Left colon (tissue), 2 donors: ENCODE measurements around the gene CYP17A1. TPM values are rescaled to one million over a fixed set of nuclear protein-coding genes. Genes with fewer than 3 reads are reported as not detected.

ENCODE experiments used
- ATAC-seq: fragments of 200-7000 bp; cut with Tn5 transposase; one replicate; pipeline ENCODE4 v1.9.1; 2020; ENCODE audit warnings: mild to moderate bottlenecking, moderate library complexity
- DNase-seq, 2 donors: peaks; one replicate each; pipeline ENCODE4 v3.0.0-alpha.2; 2020
- intact Hi-C, 2 donors: fragments of 100-400 bp; cut with DNase I in 1 of 2; cut with micrococcal nuclease in 1 of 2; formaldehyde crosslinking; loops; one replicate each; pipeline versions ENCODE4 v1.11.2 to v1.14.0; 2022; cut with DNase I, micrococcal nuclease
- total RNA-seq, 2 donors: library from RNA; stranded (reverse); fragmentation: NEBNext Ultra II Directional; extraction: Animal tissue kit (Norgen Biotek cat#: 25700); gene quantifications; one replicate each; pipeline ENCODE4 v1.2.1, GENCODE V29; 2021
- donor health status: DM: no; HTN: no; CAD: no.
- donor health status: DM: yes; HTN: yes; CAD: no.

The CYP17A1 gene
- total RNA-seq, 2 donors from 2014 or later, result not detected

GRCh38 chr10:102782673-102783551 lies 54.3 kb downstream of the CYP17A1 start:
- DNase-seq, result peak; percentile 26 to 64
- intact Hi-C loops, result no loop called here
- ATAC-seq, result peak; percentile 34

- intact Hi-C loops, result no loop called here
Observed at GRCh38 chr10:102781921-102782557, 55.2 kb downstream of the CYP17A1 start.

DNA sequence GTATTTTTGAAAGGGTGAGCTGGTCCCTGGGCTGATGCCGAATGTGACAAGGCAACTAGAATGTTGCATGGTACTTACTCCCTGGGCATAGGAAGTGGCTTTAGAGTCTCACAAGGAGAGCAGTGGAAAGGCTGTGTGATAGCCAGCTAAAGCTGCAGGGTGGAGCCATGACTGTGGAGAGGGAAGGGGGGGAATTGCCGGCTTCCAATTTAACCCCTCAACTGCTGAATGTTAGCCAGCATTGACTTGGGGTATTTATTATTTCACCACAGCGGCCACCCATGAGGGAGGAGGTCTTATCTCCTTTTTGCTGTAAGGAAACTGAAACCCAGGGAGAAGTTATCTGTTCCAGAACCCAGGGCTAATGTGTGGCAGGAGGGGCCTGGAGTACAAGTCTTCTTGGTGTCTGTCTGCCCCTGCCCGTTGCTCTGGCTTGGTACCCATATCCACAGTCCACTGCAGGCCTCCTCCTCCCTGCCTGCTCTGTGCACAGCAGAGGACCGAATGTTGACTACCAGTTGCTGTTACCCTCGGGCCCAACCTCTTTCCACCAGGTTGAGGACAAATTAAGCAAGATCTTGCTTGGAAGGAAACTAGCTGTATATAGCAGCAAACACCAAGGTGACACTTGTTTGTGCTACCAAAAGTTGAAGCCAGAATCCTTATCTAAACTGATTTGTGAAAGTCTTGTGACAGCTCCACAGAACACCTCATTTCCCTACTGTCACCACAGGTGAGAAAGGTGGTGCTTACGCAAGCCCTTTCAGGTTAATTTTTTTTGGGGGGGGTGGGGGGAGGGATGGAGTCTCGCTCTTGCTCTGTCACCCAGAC lies 55.9 kb downstream of the CYP17A1 start:
- DNase-seq, result no peak
- no peak for ATAC-seq
- intact Hi-C loops, result no loop called here

More at GRCh38 chr10:102781921-102782557, 55.2 kb downstream of the CYP17A1 start:
- no peak for DNase-seq
- ATAC-seq, result no peak

Other genes starting within 250 kb of the CYP17A1 start
- 10 to 100 TPM; 58.4 to 64.0 TPM for gene TRIM8, start 192.9 kb downstream of the CYP17A1 start, total RNA-seq
- gene ARL3, start 123.0 kb downstream of the CYP17A1 start, total RNA-seq, result 1 to 10 TPM; 2.5 to 4.2 TPM
- gene SFXN2, start 122.8 kb downstream of the CYP17A1 start, total RNA-seq, result 10 to 100 TPM; 11.7 to 15.0 TPM
- gene WBP1L, start 93.5 kb downstream of the CYP17A1 start, total RNA-seq, result 10 to 100 TPM; 37.8 to 47.8 TPM
- gene BORCS7, start 16.8 kb upstream of the CYP17A1 start, total RNA-seq, result 10 to 100 TPM; 21.2 to 22.3 TPM
- gene AS3MT, start 32.1 kb upstream of the CYP17A1 start, total RNA-seq, result 1 to 10 TPM in 1 of 2 donors, under 1 TPM in 1; 0.61 to 1.2 TPM
- gene CNNM2, start 80.9 kb upstream of the CYP17A1 start, total RNA-seq, result 10 to 100 TPM; 34.5 to 38.6 TPM